Stimulated activated naive B cell treated with anti-CD40 and anti-IgM and Interleukin-4, amounts not matched to agents 10 μg/mL and 1 μg/mL and 100 μg/mL, for 72 hours (primary cell): ENCODE data around the gene PNN.
"Not testable (repeated sequence)": the region's sequence is repeated elsewhere in the genome, so short reads cannot be mapped to it uniquely, and the experiment has no call there.

Experiments used
- ATAC-seq, 2 donors: fragments of 150-1000 bp; cut with Tn5 transposase; replicated peaks; 2 replicates each; pipeline ENCODE4 v1.10.0; 2021; ENCODE audit warnings: moderate library complexity in 1 of 2
- DNase-seq: peaks from one replicate; pipeline ENCODE4 v3.0.0; 2021
- H3K27ac Mint-ChIP-seq: one replicate; pipeline ENCODE4 v1.8.0; 2022; ENCODE audit warnings: mild to moderate bottlenecking, mixed read lengths
- H3K27me3 Mint-ChIP-seq, 2 donors: one replicate each; pipeline ENCODE4 v1.8.0; 2022; ENCODE audit warnings: mixed read lengths in 2 of 2
- H3K36me3 Mint-ChIP-seq, 2 donors: one replicate each; pipeline ENCODE4 v1.8.0; 2022; ENCODE audit warnings: mixed read lengths in 2 of 2, mild to moderate bottlenecking in 1 of 2
- H3K4me1 Mint-ChIP-seq, 2 donors: one replicate each; pipeline ENCODE4 v1.8.0; 2022; ENCODE audit warnings: mixed read lengths in 2 of 2, mild to moderate bottlenecking in 1 of 2
- H3K4me3 Mint-ChIP-seq, 2 donors: one replicate each; pipeline ENCODE4 v1.8.0; 2022; ENCODE audit warnings: mild to moderate bottlenecking in 2 of 2, mixed read lengths in 2 of 2, moderate library complexity in 1 of 2
- H3K9me3 Mint-ChIP-seq, 2 donors: one replicate each; pipeline ENCODE4 v1.8.0; 2022; ENCODE audit warnings: mixed read lengths in 2 of 2, mild to moderate bottlenecking in 1 of 2

Gene PNN

DNA sequence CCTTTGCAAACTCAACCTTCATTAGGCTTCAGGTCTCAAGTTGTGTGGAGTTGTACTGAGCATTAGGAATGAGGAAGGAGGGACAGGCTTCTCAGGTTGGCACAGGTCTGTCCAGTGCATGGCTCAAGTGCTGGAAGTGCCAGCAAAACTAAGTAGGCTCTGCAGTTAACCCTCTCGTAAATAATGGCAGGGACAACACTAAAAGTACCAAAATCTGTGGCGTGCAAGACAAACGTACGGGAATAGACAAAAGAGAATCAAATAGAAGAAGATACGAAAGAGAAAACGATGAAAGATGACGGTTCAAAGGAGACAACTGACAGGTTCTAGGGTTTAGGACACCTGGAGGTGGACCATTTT, 5.5 kb upstream of the PNN start:
- Mint-ChIP-seq H3K4me3 (peak overlapping the region; percentile 96 to 99), H3K36me3 (peaks cover 7 to 23% of the 10 kb centered on the region in 2 donors), H3K9me3 (no peaks in the 10 kb centered on the region), H3K27ac (peak overlapping the region; percentile 99), H3K4me1 (peaks cover 24 to 25% of the 10 kb centered on the region in 2 donors), H3K27me3 (no peaks in the 10 kb centered on the region)
- DNase-seq (no peak), ATAC-seq (peak in 1 of 2 donors; percentile 2)

- DNase-seq (no peak), ATAC-seq (no peak)
- Mint-ChIP-seq H3K4me3 (no peak overlapping the region), H3K36me3 (peaks cover 22 to 35% of the 10 kb centered on the region in 2 donors), H3K27me3 (no peaks in the 10 kb centered on the region), H3K4me1 (peaks cover 17 to 30% of the 10 kb centered on the region in 2 donors), H3K9me3 (no peaks in the 10 kb centered on the region), H3K27ac (peak overlapping the region; percentile 51)
Measured at GRCh38 chr14:39173198-39173597, 1.9 kb upstream of the PNN start.

- H3K4me3 Mint-ChIP-seq = peak overlapping the region; percentile 92 to 98
- H3K4me1 Mint-ChIP-seq = peaks cover 9 to 27% of the 10 kb centered on the region in 2 donors
- peak; percentile 41 for DNase-seq
Measured at GRCh38 chr14:39175445-39176262, 600 bp downstream of the PNN start.

GRCh38 chr14:39176263-39177167, 1.5 kb downstream of the PNN start:
- no peak for DNase-seq
- H3K36me3 Mint-ChIP-seq = peaks cover 27 to 36% of the 10 kb centered on the region in 2 donors
- peak overlapping the region; percentile 92 to 98 for H3K4me3 Mint-ChIP-seq
- H3K27me3 Mint-ChIP-seq = no peaks in the 10 kb centered on the region
- peaks cover 9 to 27% of the 10 kb centered on the region in 2 donors for H3K4me1 Mint-ChIP-seq
- H3K9me3 Mint-ChIP-seq = no peaks in the 10 kb centered on the region
- ATAC-seq = no peak
- H3K27ac Mint-ChIP-seq = peak overlapping the region; percentile 100

More at GRCh38 chr14:39175445-39176262, 600 bp downstream of the PNN start:
- Mint-ChIP-seq H3K27me3 (no peaks in the 10 kb centered on the region), H3K9me3 (no peaks in the 10 kb centered on the region), H3K27ac (peak overlapping the region; percentile 100), H3K36me3 (peaks cover 27 to 36% of the 10 kb centered on the region in 2 donors)
- ATAC-seq = peak; percentile 5 to 8

DNA sequence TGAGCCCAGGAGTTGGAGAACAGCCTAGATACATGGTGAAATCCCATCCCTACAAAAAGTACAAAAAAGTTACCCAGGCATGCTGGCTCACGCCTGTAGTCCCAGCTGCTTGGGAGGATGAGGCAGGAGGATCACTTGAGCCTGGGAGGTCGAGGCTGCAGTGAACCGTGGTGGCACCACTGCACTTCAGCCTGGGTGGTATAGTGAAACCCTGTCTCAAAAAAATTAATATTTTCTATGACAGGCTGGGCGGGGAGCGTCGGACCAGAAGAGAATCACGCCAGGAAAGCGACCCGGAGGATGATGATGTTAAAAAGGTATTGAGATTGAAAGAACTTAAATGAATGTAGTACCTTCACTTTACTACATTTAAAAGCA, 2.1 kb downstream of the PNN start:
- Mint-ChIP-seq H3K27me3 (no peaks in the 10 kb centered on the region), H3K27ac (no peak overlapping the region), H3K9me3 (no peaks in the 10 kb centered on the region), H3K4me1 (peaks cover 9 to 27% of the 10 kb centered on the region in 2 donors), H3K36me3 (peaks cover 27 to 36% of the 10 kb centered on the region in 2 donors), H3K4me3 (peak overlapping the region; percentile 44)
- ATAC-seq (no peak), DNase-seq (no peak)

- H3K9me3 Mint-ChIP-seq = no peaks in the 10 kb centered on the region
- ATAC-seq (no peak), DNase-seq (no peak)
- no peak overlapping the region for H3K27ac Mint-ChIP-seq
- peaks cover 9 to 27% of the 10 kb centered on the region in 2 donors for H3K4me1 Mint-ChIP-seq
- H3K27me3 Mint-ChIP-seq = no peaks in the 10 kb centered on the region
- no peak overlapping the region for H3K4me3 Mint-ChIP-seq
- peaks cover 35 to 47% of the 10 kb centered on the region in 2 donors for H3K36me3 Mint-ChIP-seq
Measured at GRCh38 chr14:39179042-39179441, 4.0 kb downstream of the PNN start.

DNA sequence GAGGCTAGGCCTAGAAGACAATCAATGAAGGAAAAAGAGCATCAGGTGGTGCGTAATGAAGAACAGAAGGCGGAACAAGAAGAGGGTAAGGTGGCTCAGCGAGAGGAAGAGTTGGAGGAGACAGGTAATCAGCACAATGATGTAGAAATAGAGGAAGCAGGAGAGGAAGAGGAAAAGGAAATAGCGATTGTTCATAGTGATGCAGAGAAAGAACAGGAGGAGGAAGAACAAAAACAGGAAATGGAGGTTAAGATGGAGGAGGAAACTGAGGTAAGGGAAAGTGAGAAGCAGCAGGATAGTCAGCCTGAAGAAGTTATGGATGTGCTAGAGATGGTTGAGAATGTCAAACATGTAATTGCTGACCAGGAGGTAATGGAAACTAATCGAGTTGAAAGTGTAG, 5.5 kb downstream of the PNN start:
- DNase-seq (no peak), ATAC-seq (no peak)
- Mint-ChIP-seq H3K9me3 (no peaks in the 10 kb centered on the region), H3K27me3 (no peaks in the 10 kb centered on the region), H3K4me1 (peaks cover 5 to 21% of the 10 kb centered on the region in 2 donors), H3K36me3 (peaks cover 36 to 51% of the 10 kb centered on the region in 2 donors), H3K4me3 (no peak overlapping the region), H3K27ac (no peak overlapping the region)

- H3K4me1 Mint-ChIP-seq = peaks cover 5 to 21% of the 10 kb centered on the region in 2 donors
- H3K27ac Mint-ChIP-seq = no peak overlapping the region
- no peak overlapping the region for H3K4me3 Mint-ChIP-seq
- peaks cover 30 to 49% of the 10 kb centered on the region in 2 donors for H3K36me3 Mint-ChIP-seq
- DNase-seq = no peak
- no peak for ATAC-seq
- no peaks in the 10 kb centered on the region for H3K9me3 Mint-ChIP-seq
- H3K27me3 Mint-ChIP-seq = no peaks in the 10 kb centered on the region
Measured at GRCh38 chr14:39181026-39181692, 6.1 kb downstream of the PNN start.

DNA sequence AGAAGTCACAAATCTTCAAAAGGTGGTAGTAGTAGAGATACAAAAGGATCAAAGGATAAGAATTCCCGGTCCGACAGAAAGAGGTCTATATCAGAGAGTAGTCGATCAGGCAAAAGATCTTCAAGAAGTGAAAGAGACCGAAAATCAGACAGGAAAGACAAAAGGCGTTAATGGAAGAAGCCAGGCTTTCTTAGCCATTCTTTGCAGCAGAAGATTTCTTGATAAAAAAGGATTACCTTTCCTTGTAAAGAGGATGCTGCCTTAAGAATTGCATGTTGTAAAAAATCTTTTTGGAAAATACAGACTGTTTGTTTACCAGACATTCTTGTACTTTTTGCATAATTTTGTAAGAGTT, 6.6 kb downstream of the PNN start:
- Mint-ChIP-seq H3K4me1 (peaks cover 5 to 21% of the 10 kb centered on the region in 2 donors), H3K27ac (no peak overlapping the region), H3K27me3 (no peaks in the 10 kb centered on the region), H3K4me3 (no peak overlapping the region), H3K9me3 (no peaks in the 10 kb centered on the region), H3K36me3 (peaks cover 29 to 49% of the 10 kb centered on the region in 2 donors)
- ATAC-seq (no peak), DNase-seq (no peak)

DNA sequence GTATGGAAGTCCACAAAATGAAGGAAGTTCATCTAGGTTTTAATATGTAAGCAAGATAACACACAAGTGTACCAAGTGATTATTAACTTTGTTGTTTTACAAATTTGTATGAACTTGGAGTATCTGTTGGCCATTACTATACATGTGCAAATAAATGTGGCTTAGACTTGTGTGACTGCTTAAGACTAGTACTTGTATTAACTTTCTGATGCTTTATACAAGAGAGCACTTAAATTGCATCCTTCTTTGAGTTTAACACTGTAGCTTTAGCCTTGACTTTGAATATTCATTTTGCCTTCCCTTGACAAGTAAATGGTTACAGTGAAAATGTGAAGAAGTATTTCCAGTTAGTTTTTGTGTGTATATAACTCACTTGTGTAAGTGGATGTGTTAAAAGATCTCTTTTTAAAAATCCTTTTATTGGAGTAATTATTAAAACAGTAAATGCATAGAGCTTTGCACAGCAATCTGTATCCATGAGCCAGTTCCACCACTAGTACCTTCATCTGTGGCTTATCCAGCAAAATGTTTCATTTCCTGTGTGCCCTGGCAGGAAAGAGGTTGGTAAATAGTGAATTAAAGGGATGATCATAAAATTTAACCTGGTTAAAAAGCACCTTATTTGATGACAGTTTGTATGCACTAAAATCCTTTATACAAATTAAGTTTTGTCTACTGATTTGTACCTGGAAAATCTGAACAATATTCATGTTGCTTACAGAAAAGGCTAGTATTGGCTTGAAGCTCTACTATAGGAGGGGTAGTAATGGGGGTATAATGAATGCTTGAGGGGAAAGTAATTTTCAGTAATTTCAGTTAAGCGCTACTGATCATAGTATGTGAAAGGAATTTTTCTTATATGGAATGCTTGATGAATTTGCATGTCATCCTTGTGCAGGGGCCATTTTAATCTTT, 8.0 kb downstream of the PNN start:
- Mint-ChIP-seq H3K4me1 (peaks cover 9 to 12% of the 10 kb centered on the region in 2 donors), H3K36me3 (peaks cover 27 to 48% of the 10 kb centered on the region in 2 donors), H3K27me3 (no peaks in the 10 kb centered on the region), H3K9me3 (no peaks in the 10 kb centered on the region), H3K4me3 (no peak overlapping the region), H3K27ac (no peak overlapping the region)
- DNase-seq (no peak), ATAC-seq (no peak)

- ATAC-seq, DNase-seq, H3K9me3 Mint-ChIP-seq, H3K27me3 Mint-ChIP-seq, H3K4me3 Mint-ChIP-seq, H3K27ac Mint-ChIP-seq: not testable (repeated sequence)
- H3K36me3 Mint-ChIP-seq = peaks cover 27 to 51% of the 10 kb centered on the region in 2 donors
- H3K4me1 Mint-ChIP-seq = peaks cover 12% of the 10 kb centered on the region in 2 donors
Measured at GRCh38 chr14:39183685-39184003, 8.6 kb downstream of the PNN start.

- no peaks in the 10 kb centered on the region for H3K9me3 Mint-ChIP-seq
- peaks cover 22 to 43% of the 10 kb centered on the region in 2 donors for H3K36me3 Mint-ChIP-seq
- DNase-seq = no peak
- H3K27me3 Mint-ChIP-seq = no peaks in the 10 kb centered on the region
- H3K4me3 Mint-ChIP-seq = no peak overlapping the region
- ATAC-seq = no peak
- peaks cover 5 to 9% of the 10 kb centered on the region in 2 donors for H3K4me1 Mint-ChIP-seq
- peak overlapping the region; percentile 42 for H3K27ac Mint-ChIP-seq
Measured at GRCh38 chr14:39184628-39185255, 9.7 kb downstream of the PNN start.
